NCI-H460 (cell line): Measurements from ENCODE around the gene MYOCOS. TPM values are rescaled to one million over a fixed set of nuclear protein-coding genes. Genes with fewer than 3 reads are reported as not detected.
"Not testable (repeated sequence)": the region's sequence is repeated elsewhere in the genome, so short reads cannot be mapped to it uniquely, and the experiment has no call there.

Source experiments
- DNase-seq: peaks from one replicate; pipeline ENCODE4 v3.0.0-alpha.2; 2016; ENCODE audit warnings: low read depth; ENCODE audit errors: extremely low read depth
- total RNA-seq: library from RNA; depleted of rRNA; stranded (reverse); fragments of >200 nt; shearing (Covaris generic); gene quantifications from 2 replicates; pipeline ENCODE4 v1.2.3, GENCODE V29; 2014; rRNA removed

The MYOCOS gene
- total RNA-seq, 1 experiment from 2014 or later: not detected

DNA sequence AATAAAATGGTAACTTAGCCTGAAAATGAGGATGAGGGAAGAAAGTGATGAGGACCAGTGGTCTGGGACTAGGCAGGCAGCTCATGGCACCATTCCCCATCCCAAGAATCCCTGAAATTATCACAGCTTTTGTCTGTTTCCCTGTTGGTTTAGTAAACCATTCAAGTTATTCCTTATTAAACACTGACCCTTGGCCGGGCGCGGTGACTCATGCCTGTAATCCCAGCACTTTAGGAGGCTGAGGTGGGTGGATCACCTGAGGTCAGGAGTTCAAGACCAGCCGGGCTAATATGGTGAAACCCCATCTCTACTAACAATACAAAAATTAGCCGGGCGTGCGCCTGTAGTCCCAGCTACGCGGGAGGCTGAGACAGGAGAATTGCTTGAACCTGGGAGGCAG lies 34.2 kb downstream of the MYOCOS start:
- DNase-seq: not testable (repeated sequence)

DNA sequence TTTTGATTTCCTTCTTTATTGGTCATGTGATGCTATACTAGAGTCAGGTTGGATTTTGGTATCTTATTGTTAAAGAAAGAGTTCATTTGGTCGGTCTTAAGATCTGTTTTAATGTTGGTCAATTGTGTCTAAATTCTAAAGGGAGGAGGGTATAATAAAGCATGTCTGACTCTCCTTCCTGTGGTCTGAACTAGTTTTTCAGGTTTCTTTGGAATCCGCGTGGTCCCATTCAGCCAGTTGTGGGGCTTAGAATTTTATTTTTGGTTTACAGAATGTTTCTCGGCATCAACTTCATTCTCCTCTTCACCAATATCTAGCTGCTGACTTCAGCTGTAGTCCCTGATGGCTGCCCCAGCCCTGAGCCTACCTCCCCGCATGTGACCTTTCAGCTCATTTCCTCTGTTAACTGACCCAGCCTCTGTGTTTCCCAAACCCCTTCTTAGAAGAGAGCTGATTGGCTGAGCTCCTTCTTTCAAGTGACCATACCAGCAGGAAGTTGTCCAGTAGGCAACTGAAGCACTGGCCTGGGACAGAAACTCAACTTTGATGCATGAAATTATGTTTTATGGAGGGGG lies 39.1 kb downstream of the MYOCOS start:
- DNase-seq: no peak

DNA sequence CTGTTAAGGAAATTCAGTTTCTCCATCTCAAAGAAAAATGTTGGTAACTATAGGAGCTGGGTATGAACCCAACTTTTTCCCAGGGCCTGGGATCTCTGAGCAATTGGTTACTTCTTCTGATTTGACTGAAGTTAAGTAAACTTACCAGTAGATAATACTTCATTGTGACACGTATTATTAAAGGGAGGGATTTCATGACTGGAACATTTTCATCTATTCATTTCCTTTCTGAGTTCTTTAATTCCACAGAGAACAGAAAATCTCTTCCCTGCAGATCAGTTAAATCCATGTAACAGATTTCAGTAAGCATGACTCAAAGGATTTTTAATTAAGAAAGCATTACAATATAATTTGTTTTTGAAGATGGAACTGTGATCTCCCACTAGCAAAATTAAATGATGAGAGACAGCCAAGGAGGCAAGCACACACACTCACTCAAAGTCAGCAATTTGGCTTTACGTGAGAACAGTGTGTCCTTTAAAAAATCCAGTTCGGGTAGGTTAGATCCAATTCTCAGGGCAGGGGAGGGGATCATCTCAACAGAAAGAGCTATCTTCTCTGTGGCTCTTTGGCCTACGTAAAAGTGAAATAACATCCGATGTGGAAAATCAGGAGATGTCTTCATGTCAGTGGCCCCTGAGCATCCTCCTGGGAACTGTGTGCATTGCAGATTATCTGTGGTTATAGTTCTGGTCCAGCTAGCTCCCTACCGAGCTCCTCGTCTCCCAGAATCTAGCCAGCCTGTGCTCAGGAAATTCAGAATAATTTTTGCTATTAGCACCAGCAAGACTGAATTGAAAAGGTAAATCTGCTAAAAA lies 41.2 kb downstream of the MYOCOS start:
- no peak for DNase-seq

- DNase-seq: no peak
Observed at GRCh38 chr1:171663854-171664575, 42.0 kb downstream of the MYOCOS start.

- no peak for DNase-seq
Observed at GRCh38 chr1:171664976-171665375, 42.9 kb downstream of the MYOCOS start.

GRCh38 chr1:171666114-171666769 lies 44.2 kb downstream of the MYOCOS start:
- no peak for DNase-seq

DNA sequence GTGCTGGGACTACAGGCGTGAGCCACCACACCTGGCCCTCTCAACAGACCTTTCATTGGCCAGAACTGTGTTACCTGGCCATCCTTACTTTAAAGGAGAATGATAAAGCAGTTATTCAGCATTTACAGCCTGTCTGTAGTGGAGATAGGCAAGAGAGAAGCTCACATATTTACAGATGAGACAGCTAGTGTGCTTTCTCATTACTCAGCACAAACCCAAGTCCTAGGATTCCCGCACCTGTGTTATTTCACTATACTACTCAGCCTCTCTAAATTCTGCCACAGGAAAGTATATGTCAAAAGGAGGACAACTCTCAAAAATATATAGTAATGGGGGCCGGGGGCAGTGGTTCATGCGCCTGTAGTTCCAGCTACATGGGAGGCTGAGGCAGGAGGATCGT lies 46.3 kb downstream of the MYOCOS start:
- no peak for DNase-seq

DNA sequence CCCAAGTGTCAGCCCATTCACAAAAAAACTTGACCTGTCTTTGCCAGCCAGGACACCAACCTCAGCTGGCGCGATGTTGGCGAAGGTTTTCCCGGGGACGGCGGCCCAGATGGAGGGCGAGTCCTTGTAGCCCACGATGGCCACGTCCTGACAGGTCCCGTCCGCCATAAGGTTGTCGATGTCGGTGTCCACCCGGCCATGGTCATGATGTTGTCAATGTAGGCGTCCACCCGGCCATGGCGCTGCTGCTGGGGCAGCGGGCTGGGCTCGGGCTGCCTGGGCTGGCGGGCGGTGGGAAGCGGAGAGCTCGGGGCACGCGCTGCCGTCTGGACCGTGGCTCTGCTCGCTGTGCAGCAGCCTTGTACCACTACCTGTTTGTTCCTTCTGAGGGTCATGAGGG lies 48.7 kb downstream of the MYOCOS start:
- no peak for DNase-seq

- DNase-seq: no peak
Observed at GRCh38 chr1:171674431-171675405, 52.7 kb downstream of the MYOCOS start.

Other genes starting within 250 kb of the MYOCOS start
- 93.6 and 94.5 TPM in 2 replicates for gene PRRC2C, start 136.7 kb upstream of the MYOCOS start, total RNA-seq
- gene MYOC, start 30.4 kb downstream of the MYOCOS start, total RNA-seq: not detected in 2 replicates
- gene VAMP4, start 119.8 kb downstream of the MYOCOS start, total RNA-seq: 8.5 and 10.0 TPM in 2 replicates
- gene METTL13, start 159.4 kb downstream of the MYOCOS start, total RNA-seq: 33.3 and 41.5 TPM in 2 replicates
- gene DNM3, start 219.3 kb downstream of the MYOCOS start, total RNA-seq: 0.12 and 0.27 TPM in 2 replicates